Fibroblast of lung (primary cell): ENCODE results near the gene STPG2. TPM values are rescaled to one million over a fixed set of nuclear protein-coding genes. Genes with fewer than 3 reads are reported as not detected.
A peak's percentile ranks its signal among the peaks of the same experiment; 100 is the strongest.

ENCODE experiments used
- DNase-seq, 2 donors: peaks; one replicate each; pipeline versions ENCODE4 v3.0.0 to v3.0.0-alpha.2; 2010; ENCODE audit warnings: low read depth in 2 of 2
- H2AFZ ChIP-seq: 2 replicates; pipeline ENCODE4 v1.5.1; 2012; ENCODE audit warnings: low read length, control low read depth, inconsistent platforms
- H3K27ac ChIP-seq: 2 replicates; pipeline ENCODE4 v1.5.1; 2011; ENCODE audit warnings: low read length, control low read depth; ENCODE audit not compliant: insufficient read depth
- H3K27me3 ChIP-seq: 2 replicates; pipeline ENCODE4 v1.5.1; 2011; ENCODE audit warnings: mild to moderate bottlenecking, low read length; ENCODE audit not compliant: control insufficient read depth, insufficient read depth
- H3K36me3 ChIP-seq: 2 replicates; pipeline ENCODE4 v1.5.1; 2011; ENCODE audit warnings: low read length; ENCODE audit not compliant: control insufficient read depth, insufficient read depth
- H3K4me1 ChIP-seq: 2 replicates; pipeline ENCODE4 v1.5.1; 2011; ENCODE audit warnings: low read length; ENCODE audit not compliant: control insufficient read depth, insufficient read depth; ENCODE audit errors: extremely low read depth
- H3K4me2 ChIP-seq: 2 replicates; pipeline ENCODE4 v1.5.1; 2011; ENCODE audit warnings: low read length, control low read depth; ENCODE audit not compliant: insufficient read depth; ENCODE audit errors: extremely low read depth
- H3K4me3 ChIP-seq, 4 experiments: fragments of 200-600 bp in 1 of 4; sonication (generic) in 1 of 4; replicated peaks in 1 of 4; 2 replicates each; pipeline ENCODE4 v1.5.1; 2011 to 2016; ENCODE audit warnings: low read length in 4 of 4, low read depth in 3 of 4, mild to moderate bottlenecking in 3 of 4, control low read depth in 2 of 4, inconsistent platforms in 1 of 4, mixed read lengths in 1 of 4; ENCODE audit not compliant: insufficient read depth in 1 of 4; ENCODE audit errors: control extremely low read depth in 1 of 4
- H3K79me2 ChIP-seq: 2 replicates; pipeline ENCODE4 v1.5.1; 2012; ENCODE audit warnings: mild to moderate bottlenecking, low read length, inconsistent platforms; ENCODE audit not compliant: control insufficient read depth, insufficient read depth
- H3K9ac ChIP-seq: 2 replicates; pipeline ENCODE4 v1.5.1; 2011; ENCODE audit warnings: mild to moderate bottlenecking, low read length, control low read depth; ENCODE audit not compliant: insufficient read depth
- H3K9me3 ChIP-seq: 2 replicates; pipeline ENCODE4 v1.5.1; 2012; ENCODE audit warnings: low read depth, low read length; ENCODE audit not compliant: control insufficient read depth, insufficient read depth
- H4K20me1 ChIP-seq: 2 replicates; pipeline ENCODE4 v1.5.1; 2011; ENCODE audit warnings: low read length; ENCODE audit not compliant: control insufficient read depth, insufficient read depth; ENCODE audit errors: extremely low read depth
- CTCF ChIP-seq, 2 donors: IDR thresholded peaks in 1 of 2; conservative IDR thresholded peaks in 1 of 2; 1 replicate in 1 of 2; 2 replicates in 1 of 2; pipeline ENCODE4 v1.5.1; 2011 to 2012; ENCODE audit warnings: low read length in 2 of 2, control low read depth in 1 of 2, inconsistent platforms in 1 of 2, low read depth in 1 of 2, mild to moderate bottlenecking in 1 of 2
- EZH2 ChIP-seq: IDR thresholded peaks from 2 replicates; pipeline ENCODE4 v1.5.1; 2012; ENCODE audit warnings: low read length, control low read depth, mild to moderate bottlenecking; ENCODE audit errors: missing control alignments
- polyA plus RNA-seq, 2 donors: library from polyadenylated mRNA; depleted of rRNA in 1 of 2; stranded (reverse) in 1 of 2; unstranded in 1 of 2; fragments of >200 nt; gene quantifications; 2 replicates each; pipeline ENCODE4 v1.2.1, GENCODE V29; 2011 to 2012; ENCODE audit warnings: missing spikeins in 1 of 2
- total RNA-seq: library from RNA; depleted of rRNA; stranded (reverse); fragments of >200 nt; gene quantifications from 2 replicates; pipeline ENCODE4 v1.2.1, GENCODE V29; 2014

Gene STPG2
- total and polyA plus RNA-seq, 2 donors (not counting 1 experiment from before 2014, with no cell fraction given) = 0.17 TPM; not detected in 1

GRCh38 chr4:97950836-97951235 lies 192.4 kb downstream of the STPG2 start:
- Histone ChIP-seq H3K27me3 (no peaks in the 10 kb centered on the region), H3K9me3 (no peaks in the 10 kb centered on the region), H4K20me1 (no peaks in the 10 kb centered on the region), H3K4me1 (no peaks in the 10 kb centered on the region), H3K27ac (no peak overlapping the region), H3K4me3 (no peak overlapping the region), H3K4me2 (no peak overlapping the region), H3K36me3 (no peaks in the 10 kb centered on the region), H3K9ac (no peak overlapping the region), H3K79me2 (no peaks in the 10 kb centered on the region), H2AFZ (no peak overlapping the region)
- TF ChIP-seq CTCF (conservative IDR thresholded peaks at IDR 0.05 in 1 of 2, IDR thresholded peaks at IDR 0.05 in 1 of 2; ENCODE audit: low read depth in 1 of 2, low read length in 2 of 2) = no peak
- TF ChIP-seq EZH2 = no peak
- DNase-seq = no peak

DNA sequence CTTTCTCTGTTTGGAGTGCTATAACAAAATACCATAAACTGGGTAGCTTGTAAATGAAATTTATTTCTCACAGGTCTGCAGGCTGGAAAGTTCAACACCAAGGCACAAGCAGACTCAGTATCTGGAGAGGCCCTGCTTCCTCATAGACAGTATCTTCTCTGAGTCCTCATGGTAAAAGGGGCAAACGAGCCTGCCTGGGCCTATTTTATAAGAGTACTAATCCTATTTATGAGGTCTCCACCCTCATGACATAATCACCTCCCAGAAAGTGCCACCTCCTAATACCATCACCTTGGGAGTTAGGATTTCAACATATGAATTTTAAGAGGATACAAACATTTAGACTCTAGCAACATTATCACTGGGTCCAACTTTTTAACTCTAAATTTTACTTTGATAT lies 200.3 kb downstream of the STPG2 start:
- no peak overlapping the region for H3K4me3 ChIP-seq
- no peak for DNase-seq
- no peak overlapping the region for H3K27ac ChIP-seq
- no peaks in the 10 kb centered on the region for H3K27me3 ChIP-seq
- no peaks in the 10 kb centered on the region for H3K9me3 ChIP-seq
- H4K20me1 ChIP-seq = no peaks in the 10 kb centered on the region
- H3K9ac ChIP-seq = no peak overlapping the region
- no peak overlapping the region for H2AFZ ChIP-seq
- no peak overlapping the region for H3K4me2 ChIP-seq
- H3K79me2 ChIP-seq = no peaks in the 10 kb centered on the region
- no peaks in the 10 kb centered on the region for H3K36me3 ChIP-seq
- no peak for TF ChIP-seq EZH2
- TF ChIP-seq CTCF (conservative IDR thresholded peaks at IDR 0.05 in 1 of 2, IDR thresholded peaks at IDR 0.05 in 1 of 2; ENCODE audit: low read depth in 1 of 2, low read length in 2 of 2) = no peak
- no peaks in the 10 kb centered on the region for H3K4me1 ChIP-seq

DNA sequence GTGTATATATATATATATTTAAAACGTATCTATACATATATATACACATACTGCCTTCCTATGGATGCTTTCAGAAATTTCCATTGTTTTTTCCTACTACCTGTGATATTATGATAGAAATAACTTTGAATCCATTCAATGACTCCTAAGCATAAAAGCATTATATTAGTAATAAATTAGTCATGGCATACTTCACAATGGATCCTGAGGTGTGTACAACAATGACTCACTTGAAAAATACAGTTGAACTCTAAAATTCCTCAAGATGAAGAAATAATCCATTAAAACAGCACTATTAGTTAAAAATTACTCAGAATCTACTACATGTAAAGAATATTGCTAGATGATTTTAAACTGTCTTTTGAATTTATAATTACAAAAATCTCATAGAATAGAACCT lies 201.1 kb downstream of the STPG2 start:
- no peak overlapping the region for H3K27ac ChIP-seq

More for the DNA sequence above, 201.1 kb downstream of the STPG2 start:
- TF ChIP-seq CTCF (conservative IDR thresholded peaks at IDR 0.05 in 1 of 2, IDR thresholded peaks at IDR 0.05 in 1 of 2; ENCODE audit: low read depth in 1 of 2, low read length in 2 of 2) (no peak), EZH2 (no peak)
- no peaks in the 10 kb centered on the region for H3K9me3 ChIP-seq
- no peaks in the 10 kb centered on the region for H4K20me1 ChIP-seq
- DNase-seq = peak in 1 of 2 donors; percentile 4
- H3K4me1 ChIP-seq = no peaks in the 10 kb centered on the region
- H3K4me3 ChIP-seq = no peak overlapping the region
- no peak overlapping the region for H3K4me2 ChIP-seq
- no peaks in the 10 kb centered on the region for H3K36me3 ChIP-seq
- H3K79me2 ChIP-seq = no peaks in the 10 kb centered on the region
- H3K27me3 ChIP-seq = no peaks in the 10 kb centered on the region
- no peak overlapping the region for H3K9ac ChIP-seq
- H2AFZ ChIP-seq = no peak overlapping the region
